HepG2 (cell line): ENCODE data around the gene ACAD11. TPM values are rescaled to one million over a fixed set of nuclear protein-coding genes. Genes with fewer than 3 reads are reported as not detected.

ENCODE experiments used
- ATAC-seq: fragments of 200-7000 bp; cut with Tn5 transposase; 3 replicates; pipeline ENCODE4 v1.9.1; 2020; ENCODE audit warnings: mild to moderate bottlenecking, moderate library complexity
- BruUV-seq: library from RNA; stranded (reverse); fragments of 400-500 nt; replicated peaks from 2 replicates; lab custom pipeline; 2021; lab: Mats Ljungman, UMichigan
- CTCF ChIA-PET: fragments of 300-600 bp; formaldehyde crosslinking; extraction: SDS; loops from one replicate; lab custom pipeline; 2021; ENCODE audit warnings: low total read pairs, inconsistent platforms, low intra/inter-chr PET ratio; lab: Yijun Ruan, JAX
- POLR2A ChIA-PET: fragments of 350-600 bp; sonication (Branson Sonifier 250); formaldehyde crosslinking; loops from one replicate; lab custom pipeline; 2020; ENCODE audit warnings: antibody characterized with exemption, inconsistent platforms; lab: Yijun Ruan, JAX
- DNase-seq: peaks from one replicate; pipeline ENCODE4 v3.0.0-alpha.2; 2015; ENCODE audit warnings: low spot score
- FAIRE-seq: peaks from 3 replicates; lab custom pipeline; 2011; peaks lifted over from hg19 to GRCh38; lab: Jason Lieb, UNC
- H2AFZ ChIP-seq: one replicate; pipeline ENCODE4 v1.6.1; 2011; ENCODE audit warnings: low read length, inconsistent platforms
- H3K27ac ChIP-seq: fragments of 300-600 bp; 3 replicates; pipeline ENCODE4 v1.8.0; 2011; ENCODE audit warnings: mixed run types, mild to moderate bottlenecking, mixed read lengths, low read length, inconsistent platforms; ENCODE audit not compliant: insufficient read depth; ENCODE audit errors: extremely low read length
- H3K27me3 ChIP-seq, 2 experiments: fragments of 200-600 bp in 1 of 2; 2 replicates in 1 of 2; 3 replicates in 1 of 2; pipeline versions ENCODE4 v1.6.0 to v1.8.0; 2011; ENCODE audit warnings: low read length in 2 of 2, mild to moderate bottlenecking in 2 of 2, moderate library complexity in 2 of 2, inconsistent platforms in 1 of 2; ENCODE audit not compliant: insufficient read depth in 2 of 2, control insufficient read depth in 1 of 2
- H3K36me3 ChIP-seq, 2 experiments: fragments of 200-600 bp in 1 of 2; replicated peaks in 1 of 2; 2 replicates in 1 of 2; 3 replicates in 1 of 2; pipeline versions ENCODE4 v1.5.1 to v1.8.0; 2011; ENCODE audit warnings: low read length in 2 of 2, inconsistent platforms in 1 of 2; ENCODE audit not compliant: insufficient read depth in 2 of 2, control insufficient read depth in 1 of 2
- H3K4me1 ChIP-seq: 2 replicates; pipeline ENCODE4 v1.5.1; 2012; ENCODE audit warnings: low read length, inconsistent platforms; ENCODE audit not compliant: insufficient read depth
- H3K4me2 ChIP-seq: 2 replicates; pipeline ENCODE4 v1.6.0; 2011; ENCODE audit warnings: low read depth, low read length, inconsistent platforms
- H3K4me3 ChIP-seq, 3 experiments: fragments of 200-600 bp in 1 of 3; sonication (generic), shearing (Covaris generic) in 1 of 3; replicated peaks in 1 of 3; 2 replicates each; pipeline ENCODE4 v1.5.1; 2011 to 2016; ENCODE audit warnings: low read length in 3 of 3, inconsistent platforms in 2 of 3, low read depth in 2 of 3, mild to moderate bottlenecking in 2 of 3, control low read depth in 1 of 3, mixed read lengths in 1 of 3; ENCODE audit not compliant: insufficient read depth in 1 of 3
- H3K79me2 ChIP-seq: one replicate; pipeline ENCODE4 v1.6.1; 2011; ENCODE audit warnings: low read length, inconsistent platforms; ENCODE audit not compliant: insufficient read depth
- H3K9ac ChIP-seq: 2 replicates; pipeline ENCODE4 v1.6.0; 2011; ENCODE audit warnings: mild to moderate bottlenecking, low read depth, low read length, inconsistent platforms; ENCODE audit not compliant: insufficient read depth
- H3K9me3 ChIP-seq: 2 replicates; pipeline ENCODE4 v1.5.1; 2012; ENCODE audit warnings: mild to moderate bottlenecking, low read length
- H4K20me1 ChIP-seq: 2 replicates; pipeline ENCODE4 v1.6.0; 2011; ENCODE audit warnings: inconsistent platforms, mild to moderate bottlenecking, low read length, moderate library complexity; ENCODE audit not compliant: insufficient read depth
- ARID3A ChIP-seq: IDR thresholded peaks from 2 replicates; pipeline ENCODE4 v1.6.1; 2012; ENCODE audit warnings: low read depth, low read length, improper control_type of control experiment
- NR2F2 ChIP-seq: IDR thresholded peaks from 2 replicates; pipeline ENCODE4 v1.6.1; 2012; ENCODE audit warnings: low read depth, inconsistent platforms, borderline replicate concordance
- PRMT3 ChIP-seq: sonication (generic); formaldehyde crosslinking; IDR thresholded peaks from 2 replicates; pipeline ENCODE4 v1.8.1; 2022; ENCODE audit warnings: low read depth, mild to moderate bottlenecking, moderate library complexity, missing genetic modification reagents, borderline replicate concordance
- RBFOX2 ChIP-seq: fragments of 200-400 bp; formaldehyde crosslinking; IDR thresholded peaks from 2 replicates; pipeline ENCODE4 v1.6.1; 2017; ENCODE audit warnings: low read depth, mild to moderate bottlenecking, low read length
- TAF15 ChIP-seq: fragments of 200-400 bp; formaldehyde crosslinking; IDR thresholded peaks from one replicate; pipeline ENCODE4 v1.6.1; 2018; ENCODE audit warnings: mild to moderate bottlenecking, low read depth, low read length; ENCODE audit not compliant: poor library complexity, severe bottlenecking
- ZFAT ChIP-seq: sonication (generic); formaldehyde crosslinking; conservative IDR thresholded peaks from 2 replicates; pipeline ENCODE4 v1.8.1; 2023; ENCODE audit warnings: missing genetic modification reagents, inconsistent platforms
- ZNF205 ChIP-seq: IDR thresholded peaks from 2 replicates; pipeline ENCODE4 v1.6.1; 2018; ENCODE audit warnings: missing biosample characterization, missing genetic modification reagents
- ZNF713 ChIP-seq: sonication (generic); formaldehyde crosslinking; IDR thresholded peaks from 2 replicates; pipeline ENCODE4 v1.4.0; 2020; ENCODE audit warnings: mild to moderate bottlenecking, missing genetic modification reagents
- ZXDC ChIP-seq: sonication (generic); formaldehyde crosslinking; IDR thresholded peaks from 2 replicates; pipeline ENCODE4 v1.5.0; 2020; ENCODE audit warnings: mild to moderate bottlenecking, missing genetic modification reagents
- WGBS: methylation state at CpG from one replicate; pipeline ENCODE4 v1.1.6; 2017; ENCODE audit warnings: low lambda C conversion rate; 5-methylcytosine and 5-hydroxymethylcytosine counted together
- in situ Hi-C: cut with HindIII; loops from 2 replicates; pipeline ENCODE4 v1.10.0; 2017; ENCODE audit warnings: low pct_unique_long_range_greater_than_20kb; ENCODE audit not compliant: extremely low pct_ligation_motif_present
- intact Hi-C: fragments of 100-400 bp; cut with micrococcal nuclease; formaldehyde crosslinking; loops from one replicate; pipeline ENCODE4 v1.10.0; 2022; ENCODE audit not compliant: unreplicated experiment
- polyA plus RNA-seq, 8 experiments: library from polyadenylated mRNA; depleted of rRNA in 3 of 8; stranded (reverse) in 7 of 8; unstranded in 1 of 8; fragments of >200 nt; fragmentation: Illumina TruSeq in 4 of 8; extraction: Trizol in 4 of 8; gene quantifications; 2 replicates each; pipeline versions ENCODE4 v1.2.1 to v1.2.3, GENCODE V29; 2011 to 2016; ENCODE audit warnings: low read depth in 4 of 8, missing spikeins in 1 of 8, mixed read lengths in 1 of 8; ENCODE audit not compliant: insufficient read depth in 1 of 8
- total RNA-seq, 5 experiments: library from RNA; depleted of rRNA; stranded (reverse); fragments of >200 nt; fragmentation: Illumina TruSeq; extraction: Trizol; gene quantifications; 2 replicates each; pipeline ENCODE4 v1.2.3, GENCODE V29; 2016; ENCODE audit warnings: low read depth in 1 of 5
- TF ChIP-seq, protein P1 (sequence below): sonication (generic); formaldehyde crosslinking; IDR thresholded peaks from 2 replicates; pipeline ENCODE4 v1.4.0; 2020; ENCODE audit warnings: missing genetic modification reagents; ENCODE audit errors: not compliant biosample characterization
- TF ChIP-seq, protein P2 (sequence below): sonication (generic); formaldehyde crosslinking; IDR thresholded peaks from 2 replicates; pipeline ENCODE4 v1.4.0; 2020; ENCODE audit warnings: mild to moderate bottlenecking, missing genetic modification reagents

ACAD11 gene
- total and polyA plus RNA-seq, 2 of the 13 experiments (the other 11 are each of a cell fraction or from before 2014, with no cell fraction given): 30.6 to 56.9 TPM

- Histone ChIP-seq H3K79me2 (no peaks in the 10 kb centered on the region), H3K9me3 (no peaks in the 10 kb centered on the region), H3K4me1 (no peaks in the 10 kb centered on the region), H3K9ac (no peak overlapping the region), H3K4me3 (no peak overlapping the region), H3K27me3 (no peaks in the 10 kb centered on the region), H3K4me2 (no peak overlapping the region), H3K36me3 (peaks cover 8 to 26% of the 10 kb centered on the region in 2 experiments), H4K20me1 (no peaks in the 10 kb centered on the region), H3K27ac (no peak overlapping the region), H2AFZ (no peak overlapping the region)
- ChIA-PET CTCF (no interaction called here), POLR2A (no interaction called here)
- WGBS: 92% methylated on average over 2 of the region's 2 CpGs
- ATAC-seq (no peak), FAIRE-seq (no peak), DNase-seq (no peak)
- no peak for TF ChIP-seq ARID3A
- TF ChIP-seq ZNF205: no peak
- TF ChIP-seq RBFOX2: no peak
- TF ChIP-seq, protein P1, sequence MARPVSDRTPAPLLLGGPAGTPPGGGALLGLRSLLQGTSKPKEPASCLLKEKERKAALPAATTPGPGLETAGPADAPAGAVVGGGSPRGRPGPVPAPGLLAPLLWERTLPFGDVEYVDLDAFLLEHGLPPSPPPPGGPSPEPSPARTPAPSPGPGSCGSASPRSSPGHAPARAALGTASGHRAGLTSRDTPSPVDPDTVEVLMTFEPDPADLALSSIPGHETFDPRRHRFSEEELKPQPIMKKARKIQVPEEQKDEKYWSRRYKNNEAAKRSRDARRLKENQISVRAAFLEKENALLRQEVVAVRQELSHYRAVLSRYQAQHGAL: no peak
- TF ChIP-seq ZXDC (CRISPR knock-in tag): no peak
- TF ChIP-seq TAF15: no peak
- no peak for TF ChIP-seq NR2F2
- no peak for TF ChIP-seq ZFAT (CRISPR knock-in tag)
- no peak for TF ChIP-seq ZNF713 (CRISPR knock-in tag)
- no peak for TF ChIP-seq PRMT3 (CRISPR knock-in tag)
- TF ChIP-seq, protein P2, sequence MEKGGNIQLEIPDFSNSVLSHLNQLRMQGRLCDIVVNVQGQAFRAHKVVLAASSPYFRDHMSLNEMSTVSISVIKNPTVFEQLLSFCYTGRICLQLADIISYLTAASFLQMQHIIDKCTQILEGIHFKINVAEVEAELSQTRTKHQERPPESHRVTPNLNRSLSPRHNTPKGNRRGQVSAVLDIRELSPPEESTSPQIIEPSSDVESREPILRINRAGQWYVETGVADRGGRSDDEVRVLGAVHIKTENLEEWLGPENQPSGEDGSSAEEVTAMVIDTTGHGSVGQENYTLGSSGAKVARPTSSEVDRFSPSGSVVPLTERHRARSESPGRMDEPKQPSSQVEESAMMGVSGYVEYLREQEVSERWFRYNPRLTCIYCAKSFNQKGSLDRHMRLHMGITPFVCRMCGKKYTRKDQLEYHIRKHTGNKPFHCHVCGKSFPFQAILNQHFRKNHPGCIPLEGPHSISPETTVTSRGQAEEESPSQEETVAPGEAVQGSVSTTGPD (CRISPR knock-in tag): no peak
- no TSS peak for BruUV-seq
- intact Hi-C loops (no loop called here), in situ Hi-C loops (no loop called here)
Observed at GRCh38 chr3:132628157-132628556, 31.5 kb downstream of the ACAD11 start.
